ENCODE measurements around the gene CCT8L2.
"Not testable (repeated sequence)": the region's sequence is repeated elsewhere in the genome, so short reads cannot be mapped to it uniquely, and the experiment has no call there.

- TF ChIP-seq CTCF (IDR thresholded peaks at IDR 0.05; ENCODE audit: low read length); EZH2 (optimal IDR thresholded peaks at IDR 0.05; ENCODE audit: low read depth, low read length); EZH2phosphoT487 (IDR thresholded peaks at IDR 0.05; ENCODE audit: low read length): not testable (repeated sequence)
Observed at GRCh38 chr22:16559996-16560395, 32.6 kb downstream of the CCT8L2 start.
